Measurements from ENCODE around the gene SLC51A.
A peak's percentile ranks its signal among the peaks of the same experiment; 100 is the strongest.

Gene SLC51A

DNA sequence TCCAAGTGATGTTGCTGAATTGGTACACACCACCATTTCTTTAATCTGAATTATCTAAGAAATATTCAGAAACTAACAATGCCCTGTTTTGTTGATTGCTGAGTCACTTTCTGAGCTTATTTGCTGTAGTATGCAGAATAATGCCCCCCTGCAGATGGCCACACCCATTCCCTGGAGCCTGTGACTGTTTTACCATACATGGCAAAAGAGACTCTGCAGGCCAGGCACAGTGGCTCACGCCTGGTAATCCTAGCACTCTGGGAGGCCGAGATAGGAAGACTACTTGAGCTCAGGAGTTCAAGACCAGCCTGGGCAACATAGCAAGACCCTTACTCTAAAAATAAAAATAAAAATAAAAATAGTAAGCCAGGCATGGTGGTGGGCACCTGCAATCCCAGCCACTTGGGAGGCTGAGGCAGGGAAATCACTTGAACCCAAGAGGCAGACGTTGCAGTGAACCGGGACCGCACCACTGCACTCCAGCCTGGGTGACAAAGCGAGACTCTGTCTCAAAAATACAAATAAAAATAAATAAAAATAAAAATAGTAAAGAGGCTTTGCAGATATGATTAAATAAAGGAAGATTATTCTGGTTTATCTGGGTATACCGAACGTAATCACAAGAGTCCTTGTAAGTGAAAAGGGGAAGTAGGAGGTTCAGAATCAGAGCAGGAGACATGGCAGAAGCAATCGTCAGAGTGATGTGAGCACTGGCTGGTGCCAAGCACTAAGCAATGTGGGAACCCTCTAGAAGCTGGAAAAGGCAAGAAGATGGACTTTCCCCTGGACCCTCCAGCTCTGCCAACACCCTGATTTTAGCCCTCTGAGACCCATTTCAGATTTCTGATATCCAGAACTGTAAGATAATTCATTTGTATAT is 52.2 kb downstream of the SLC51A start:
- in situ Hi-C loops (cut with MboI; ENCODE audit: low pct_unique_long_range_greater_than_20kb, low sequenced_read_pairs), result no loop called here
- DNase-seq, result peak; percentile 14

DNA sequence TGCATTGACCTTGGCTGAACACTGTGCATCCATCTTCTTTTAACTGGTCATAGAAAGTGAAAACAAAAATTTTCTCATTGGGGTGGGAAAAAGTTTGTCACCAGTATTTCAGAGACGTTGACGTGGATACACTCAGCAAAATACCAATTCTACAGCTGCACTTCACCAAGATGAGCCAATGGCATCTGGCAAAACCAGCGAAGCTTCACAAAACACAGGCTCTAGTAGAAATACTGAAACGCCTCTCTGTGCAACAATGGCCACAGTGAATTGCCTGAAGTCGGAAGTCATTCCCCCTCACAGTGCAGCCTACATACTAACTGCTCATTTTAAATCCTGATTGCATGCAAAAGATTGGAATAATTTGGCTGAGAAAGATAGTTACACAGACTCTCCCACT is 54.2 kb downstream of the SLC51A start:
- in situ Hi-C loops (cut with MboI; ENCODE audit: low pct_unique_long_range_greater_than_20kb, low sequenced_read_pairs), result no loop called here
- DNase-seq, result no peak

DNA sequence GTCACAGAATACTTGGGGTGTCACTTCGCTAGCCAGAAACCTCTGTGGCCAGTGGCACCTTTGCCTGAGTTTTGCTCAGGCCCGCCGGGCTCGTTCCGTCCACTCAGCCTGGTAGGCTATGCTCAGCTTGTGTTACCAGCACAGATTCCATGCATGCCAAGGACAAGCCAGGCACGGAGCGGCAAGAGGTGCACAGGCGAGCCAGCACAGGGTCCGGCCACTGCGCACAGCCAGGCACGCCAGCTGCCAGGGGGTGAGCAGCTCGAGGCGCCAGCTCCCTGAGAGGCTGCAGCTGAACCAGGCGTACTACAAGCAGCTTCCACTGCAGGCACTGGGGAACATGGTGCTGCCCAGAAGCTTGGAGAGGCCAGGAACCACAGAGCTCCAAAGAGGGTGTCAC is 56.5 kb downstream of the SLC51A start:
- no peak for DNase-seq
- in situ Hi-C loops (cut with MboI; ENCODE audit: low pct_unique_long_range_greater_than_20kb, low sequenced_read_pairs), result no loop called here

DNA sequence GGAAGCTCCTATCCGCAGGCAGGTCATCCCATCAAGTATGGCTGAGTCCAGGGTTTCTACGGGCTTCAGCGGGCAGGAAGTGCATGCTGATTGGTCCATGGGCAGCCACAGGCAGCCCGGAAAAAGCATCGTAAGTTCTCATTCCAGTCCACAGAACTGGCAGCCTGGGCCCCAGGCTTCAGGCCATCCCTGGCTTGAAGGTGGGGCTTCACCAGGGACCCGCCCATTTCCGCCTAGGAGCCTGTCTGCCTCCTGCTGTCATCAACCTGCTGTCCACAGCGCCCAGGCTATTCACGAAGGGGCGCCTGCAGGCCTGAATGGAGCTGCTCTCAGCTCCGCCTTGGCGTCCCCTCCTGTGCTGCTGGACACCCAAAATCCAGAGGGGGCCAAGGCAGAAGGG is 57.3 kb downstream of the SLC51A start:
- DNase-seq, result no peak
- in situ Hi-C loops (cut with MboI; ENCODE audit: low pct_unique_long_range_greater_than_20kb, low sequenced_read_pairs), result no loop called here

DNA sequence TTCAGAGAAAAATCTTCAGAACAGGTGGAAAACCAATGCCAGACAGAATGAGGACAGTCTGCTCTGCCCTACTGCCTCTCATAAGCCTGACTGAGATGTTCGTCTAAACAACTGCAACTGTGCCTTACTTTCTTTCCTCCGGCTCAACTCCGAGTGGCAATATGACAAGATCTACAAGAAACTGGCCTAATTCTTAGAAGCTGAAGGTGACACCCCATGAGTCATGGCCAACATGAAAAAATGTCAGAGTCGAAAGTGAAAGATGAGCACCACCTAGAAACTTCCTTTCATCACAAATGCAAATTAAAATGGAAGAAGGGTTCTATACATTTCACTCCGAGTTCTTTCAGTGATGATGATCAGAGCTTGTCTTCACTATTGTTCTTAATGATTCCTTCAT is 58.3 kb downstream of the SLC51A start:
- no peak for DNase-seq

DNA sequence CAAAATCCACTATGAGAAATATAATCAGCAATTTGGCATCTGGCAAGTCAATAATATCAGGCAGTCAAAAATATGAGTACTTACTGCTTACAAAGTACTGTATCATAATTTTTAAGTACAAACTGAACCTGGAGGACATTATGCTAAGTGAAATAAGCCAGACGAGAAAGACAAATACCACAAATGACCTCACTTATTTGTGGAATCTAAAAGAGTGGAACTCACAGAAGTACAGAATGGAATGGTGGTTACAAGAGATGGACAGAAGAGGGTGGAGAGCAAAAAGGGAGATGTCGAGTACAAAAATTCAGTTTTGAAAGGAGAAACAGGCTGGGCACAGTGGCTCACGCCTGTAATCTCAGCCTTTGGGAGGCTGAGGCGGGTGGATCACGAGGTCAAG is 58.8 kb downstream of the SLC51A start:
- in situ Hi-C loops (cut with MboI; ENCODE audit: low pct_unique_long_range_greater_than_20kb, low sequenced_read_pairs), result no loop called here
- DNase-seq, result no peak

More for the DNA sequence above, 58.3 kb downstream of the SLC51A start:
- in situ Hi-C loops (cut with MboI; ENCODE audit: low pct_unique_long_range_greater_than_20kb, low sequenced_read_pairs), result no loop called here

DNA sequence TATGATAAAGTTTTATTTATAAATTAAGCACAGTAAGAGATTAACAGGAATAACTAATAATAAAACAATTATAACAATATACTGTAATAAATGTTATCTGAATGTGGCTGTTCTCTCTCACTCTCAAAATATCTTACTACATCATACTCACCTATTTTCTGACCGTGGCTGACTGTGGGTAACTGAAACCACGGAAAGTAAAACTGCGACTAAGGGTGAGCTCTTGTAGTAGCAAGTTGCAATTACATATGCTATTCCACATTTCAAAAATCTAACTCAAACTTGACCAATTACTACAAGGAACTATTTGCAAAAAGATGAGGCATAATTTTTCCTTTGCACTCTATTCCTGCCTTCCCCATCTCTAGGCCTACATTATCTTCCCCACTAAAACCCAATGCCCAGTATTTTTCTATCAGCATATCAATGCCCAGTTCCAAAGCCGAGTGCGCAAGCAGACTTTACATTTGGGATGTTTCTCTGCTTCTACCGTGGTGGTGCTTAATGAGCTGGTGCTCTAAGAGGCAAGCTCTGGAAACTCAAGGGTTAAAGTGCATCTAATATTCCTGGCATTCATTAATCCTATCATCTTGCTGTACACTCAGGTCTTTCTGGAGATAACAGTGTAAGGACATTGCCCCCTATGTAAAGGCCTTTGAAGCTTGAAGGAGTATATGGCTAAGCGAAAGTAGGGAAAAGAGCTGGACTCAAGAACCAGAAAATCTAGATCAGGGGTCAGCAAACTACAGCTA is 64.5 kb downstream of the SLC51A start:
- no peak for DNase-seq
- in situ Hi-C loops (cut with MboI; ENCODE audit: low pct_unique_long_range_greater_than_20kb, low sequenced_read_pairs), result no loop called here

DNA sequence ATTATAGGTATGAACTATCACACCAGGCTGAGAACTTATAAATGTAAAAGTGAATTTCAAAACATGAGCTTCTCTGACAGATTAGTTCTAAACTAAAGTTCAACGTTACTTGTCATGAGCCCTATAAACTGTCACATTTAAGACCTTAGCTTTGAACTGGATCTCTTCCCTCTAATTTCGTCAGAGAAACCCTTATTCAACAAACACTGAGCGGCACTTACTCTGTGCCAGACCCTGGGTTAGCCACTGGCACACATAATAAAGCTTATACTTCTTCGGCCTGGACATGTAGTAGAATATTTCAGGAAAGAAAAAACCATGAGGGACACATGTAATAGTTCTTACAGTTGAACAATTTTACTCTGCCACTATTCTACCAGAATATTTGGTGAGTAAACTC is 65.6 kb downstream of the SLC51A start:
- no peak for DNase-seq
- in situ Hi-C loops (cut with MboI; ENCODE audit: low pct_unique_long_range_greater_than_20kb, low sequenced_read_pairs), result no loop called here
